Osteocyte (in vitro differentiated cells): ENCODE results near the gene ADGRF4. TPM values are rescaled to one million over a fixed set of nuclear protein-coding genes. Genes with fewer than 3 reads are reported as not detected.

Source experiments
- DNase-seq: peaks from one replicate; pipeline ENCODE4 v3.0.0; 2021; ENCODE audit warnings: mixed read lengths; ENCODE audit not compliant: unreplicated experiment; ENCODE audit errors: extremely low spot score
- H3K27ac Mint-ChIP-seq: one replicate; pipeline ENCODE4 v1.8.0; 2021; ENCODE audit warnings: mild to moderate bottlenecking, mixed read lengths; ENCODE audit not compliant: unreplicated experiment
- H3K27me3 Mint-ChIP-seq: one replicate; pipeline ENCODE4 v1.8.0; 2021; ENCODE audit warnings: mixed read lengths; ENCODE audit not compliant: unreplicated experiment
- H3K36me3 Mint-ChIP-seq: one replicate; pipeline ENCODE4 v1.8.0; 2021; ENCODE audit warnings: mixed read lengths; ENCODE audit not compliant: unreplicated experiment
- H3K4me1 Mint-ChIP-seq: one replicate; pipeline ENCODE4 v1.8.0; 2021; ENCODE audit warnings: mixed read lengths; ENCODE audit not compliant: unreplicated experiment
- H3K4me3 Mint-ChIP-seq: one replicate; pipeline ENCODE4 v1.8.0; 2021; ENCODE audit warnings: mild to moderate bottlenecking, moderate library complexity, mixed read lengths; ENCODE audit not compliant: unreplicated experiment
- H3K9me3 Mint-ChIP-seq: one replicate; pipeline ENCODE4 v1.8.0; 2021; ENCODE audit warnings: mixed read lengths; ENCODE audit not compliant: unreplicated experiment
- total RNA-seq: library from RNA; stranded (reverse); gene quantifications from 2 replicates; pipeline ENCODE4 v1.2.1, GENCODE V29; 2021
- TF ChIP-seq, protein P1 (sequence below): fragments of 200-600 bp; sonication (generic); IDR thresholded peaks from 2 replicates; pipeline ENCODE4 v1.5.0; 2021; ENCODE audit warnings: antibody characterized with exemption, mild to moderate bottlenecking, moderate library complexity

The ADGRF4 gene
- total RNA-seq, 1 donor from 2014 or later = not detected

DNA sequence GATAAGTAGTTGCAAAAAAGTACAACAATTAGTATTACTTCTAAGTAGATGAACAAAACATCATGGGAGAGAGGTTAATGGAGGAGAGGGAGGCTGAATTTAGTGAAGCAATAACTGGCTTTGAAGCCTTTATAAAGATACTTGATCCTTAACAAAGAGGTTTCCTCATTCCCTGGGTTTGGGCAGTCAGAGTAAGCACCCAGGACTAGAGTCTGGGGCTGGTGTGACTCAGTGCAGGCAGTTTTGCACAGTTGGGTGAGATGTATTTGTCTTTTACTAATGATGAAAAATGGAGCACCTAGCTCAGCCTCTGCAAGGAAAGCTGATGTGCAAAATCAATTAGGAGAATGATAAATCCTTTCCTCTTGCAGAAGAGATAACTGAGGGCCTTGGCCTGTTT is 71.6 kb downstream of the ADGRF4 start:
- H3K27ac Mint-ChIP-seq = no peak overlapping the region

More for the DNA sequence above, 71.6 kb downstream of the ADGRF4 start:
- Mint-ChIP-seq H3K4me3 (no peak overlapping the region), H3K27me3 (peaks cover 2% of the 10 kb centered on the region), H3K9me3 (peaks cover 3% of the 10 kb centered on the region), H3K4me1 (no peaks in the 10 kb centered on the region), H3K36me3 (no peaks in the 10 kb centered on the region)
- no peak for DNase-seq
- TF ChIP-seq, protein P1, sequence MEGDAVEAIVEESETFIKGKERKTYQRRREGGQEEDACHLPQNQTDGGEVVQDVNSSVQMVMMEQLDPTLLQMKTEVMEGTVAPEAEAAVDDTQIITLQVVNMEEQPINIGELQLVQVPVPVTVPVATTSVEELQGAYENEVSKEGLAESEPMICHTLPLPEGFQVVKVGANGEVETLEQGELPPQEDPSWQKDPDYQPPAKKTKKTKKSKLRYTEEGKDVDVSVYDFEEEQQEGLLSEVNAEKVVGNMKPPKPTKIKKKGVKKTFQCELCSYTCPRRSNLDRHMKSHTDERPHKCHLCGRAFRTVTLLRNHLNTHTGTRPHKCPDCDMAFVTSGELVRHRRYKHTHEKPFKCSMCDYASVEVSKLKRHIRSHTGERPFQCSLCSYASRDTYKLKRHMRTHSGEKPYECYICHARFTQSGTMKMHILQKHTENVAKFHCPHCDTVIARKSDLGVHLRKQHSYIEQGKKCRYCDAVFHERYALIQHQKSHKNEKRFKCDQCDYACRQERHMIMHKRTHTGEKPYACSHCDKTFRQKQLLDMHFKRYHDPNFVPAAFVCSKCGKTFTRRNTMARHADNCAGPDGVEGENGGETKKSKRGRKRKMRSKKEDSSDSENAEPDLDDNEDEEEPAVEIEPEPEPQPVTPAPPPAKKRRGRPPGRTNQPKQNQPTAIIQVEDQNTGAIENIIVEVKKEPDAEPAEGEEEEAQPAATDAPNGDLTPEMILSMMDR = no peak

Other genes with a start within 250 kb of the ADGRF4 start
- 17.6 and 18.1 TPM in 2 replicates for gene CD2AP, start 220.8 kb upstream of the ADGRF4 start, total RNA-seq
- not detected in 2 replicates for gene OPN5, start 83.5 kb downstream of the ADGRF4 start, total RNA-seq